Measurements from ENCODE around the gene TMEM44. TPM values are rescaled to one million over a fixed set of nuclear protein-coding genes. Genes with fewer than 3 reads are reported as not detected.

TMEM44 gene
- total and polyA plus RNA-seq, 9 of the 15 experiments (the other 6 are each of a cell fraction or from before 2014, with no cell fraction given), result 0.53 to 18.1 (median 11.3) TPM

DNA sequence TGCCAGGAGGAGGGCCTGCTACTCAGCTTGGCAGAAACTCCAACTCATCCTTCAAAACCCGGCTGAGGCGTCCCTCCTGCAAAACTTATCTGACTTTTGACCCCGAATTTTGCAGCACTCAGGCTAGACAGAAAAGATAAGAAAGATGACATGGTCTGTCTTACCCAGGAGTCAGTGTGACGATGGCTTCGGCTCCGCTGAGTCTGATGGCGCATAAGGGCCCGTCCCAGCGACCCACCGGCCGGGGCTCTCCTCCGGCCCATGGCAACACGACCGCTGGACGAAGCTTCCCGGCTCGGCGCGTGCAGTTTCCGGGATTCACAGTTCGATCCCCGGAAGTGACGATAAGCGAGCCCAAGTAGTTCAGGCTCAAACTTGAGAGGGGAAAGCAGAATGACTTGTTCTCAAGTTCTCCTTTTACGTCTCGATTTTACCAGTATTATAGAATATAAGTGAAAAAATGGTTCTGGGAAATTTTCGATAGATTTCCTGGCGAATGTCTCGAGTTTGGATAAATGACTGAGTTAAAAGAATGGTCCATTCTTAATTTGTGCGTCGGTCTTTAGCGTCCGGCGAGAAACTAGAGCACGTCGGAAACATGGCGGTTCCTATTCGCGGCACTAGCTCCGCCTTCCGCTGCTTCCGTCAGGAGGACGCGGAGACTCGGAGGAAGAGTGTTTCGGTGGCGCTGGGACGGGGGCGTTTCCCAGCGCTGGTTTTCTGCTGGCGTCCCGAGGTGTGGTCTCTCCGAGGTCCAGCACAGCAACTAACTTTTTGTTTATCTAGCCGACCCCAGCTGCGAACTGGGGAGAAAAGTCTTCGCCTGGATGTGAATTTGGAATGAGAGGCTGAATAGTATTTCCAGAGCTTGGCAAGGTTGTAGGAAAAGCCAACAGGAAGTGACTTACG, 38.9 kb upstream of the TMEM44 start, which contains the start of gene LSG1 (continued):
- peak; percentile 35; the same call in 1 of the 2 replicates for TF ChIP-seq ESRRA (IDR thresholded peaks at IDR 0.05; ENCODE audit: borderline replicate concordance, low read depth)
- no peak for TF ChIP-seq ESRRB (CRISPR knock-in tag; IDR thresholded peaks at IDR 0.05; ENCODE audit: borderline replicate concordance)
- peak; percentile 67; the same call in 1 of the 2 replicates for TF ChIP-seq EHMT2 (IDR thresholded peaks at IDR 0.05)
- peak; percentile 63 for TF ChIP-seq SUPT5H (IDR thresholded peaks at IDR 0.05)
- TF ChIP-seq, protein P1, sequence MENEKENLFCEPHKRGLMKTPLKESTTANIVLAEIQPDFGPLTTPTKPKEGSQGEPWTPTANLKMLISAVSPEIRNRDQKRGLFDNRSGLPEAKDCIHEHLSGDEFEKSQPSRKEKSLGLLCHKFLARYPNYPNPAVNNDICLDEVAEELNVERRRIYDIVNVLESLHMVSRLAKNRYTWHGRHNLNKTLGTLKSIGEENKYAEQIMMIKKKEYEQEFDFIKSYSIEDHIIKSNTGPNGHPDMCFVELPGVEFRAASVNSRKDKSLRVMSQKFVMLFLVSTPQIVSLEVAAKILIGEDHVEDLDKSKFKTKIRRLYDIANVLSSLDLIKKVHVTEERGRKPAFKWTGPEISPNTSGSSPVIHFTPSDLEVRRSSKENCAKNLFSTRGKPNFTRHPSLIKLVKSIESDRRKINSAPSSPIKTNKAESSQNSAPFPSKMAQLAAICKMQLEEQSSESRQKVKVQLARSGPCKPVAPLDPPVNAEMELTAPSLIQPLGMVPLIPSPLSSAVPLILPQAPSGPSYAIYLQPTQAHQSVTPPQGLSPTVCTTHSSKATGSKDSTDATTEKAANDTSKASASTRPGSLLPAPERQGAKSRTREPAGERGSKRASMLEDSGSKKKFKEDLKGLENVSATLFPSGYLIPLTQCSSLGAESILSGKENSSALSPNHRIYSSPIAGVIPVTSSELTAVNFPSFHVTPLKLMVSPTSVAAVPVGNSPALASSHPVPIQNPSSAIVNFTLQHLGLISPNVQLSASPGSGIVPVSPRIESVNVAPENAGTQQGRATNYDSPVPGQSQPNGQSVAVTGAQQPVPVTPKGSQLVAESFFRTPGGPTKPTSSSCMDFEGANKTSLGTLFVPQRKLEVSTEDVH (IDR thresholded peaks at IDR 0.05; ENCODE audit: low read depth, partially characterized antibody), result peak; percentile 93
- no peak for TF ChIP-seq SMAD3 (CRISPR knock-in tag; conservative IDR thresholded peaks at IDR 0.05)
- TF ChIP-seq HDAC3 (IDR thresholded peaks at IDR 0.05; ENCODE audit: borderline replicate concordance, partially characterized antibody), result peak; percentile 69
- TF ChIP-seq HCFC1 (IDR thresholded peaks at IDR 0.05; ENCODE audit: low read depth, low read length), result peak; percentile 81
- TF ChIP-seq, protein P2, sequence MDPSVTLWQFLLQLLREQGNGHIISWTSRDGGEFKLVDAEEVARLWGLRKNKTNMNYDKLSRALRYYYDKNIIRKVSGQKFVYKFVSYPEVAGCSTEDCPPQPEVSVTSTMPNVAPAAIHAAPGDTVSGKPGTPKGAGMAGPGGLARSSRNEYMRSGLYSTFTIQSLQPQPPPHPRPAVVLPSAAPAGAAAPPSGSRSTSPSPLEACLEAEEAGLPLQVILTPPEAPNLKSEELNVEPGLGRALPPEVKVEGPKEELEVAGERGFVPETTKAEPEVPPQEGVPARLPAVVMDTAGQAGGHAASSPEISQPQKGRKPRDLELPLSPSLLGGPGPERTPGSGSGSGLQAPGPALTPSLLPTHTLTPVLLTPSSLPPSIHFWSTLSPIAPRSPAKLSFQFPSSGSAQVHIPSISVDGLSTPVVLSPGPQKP (CRISPR knock-in tag; IDR thresholded peaks at IDR 0.05), result no peak
- TF ChIP-seq, protein P3, sequence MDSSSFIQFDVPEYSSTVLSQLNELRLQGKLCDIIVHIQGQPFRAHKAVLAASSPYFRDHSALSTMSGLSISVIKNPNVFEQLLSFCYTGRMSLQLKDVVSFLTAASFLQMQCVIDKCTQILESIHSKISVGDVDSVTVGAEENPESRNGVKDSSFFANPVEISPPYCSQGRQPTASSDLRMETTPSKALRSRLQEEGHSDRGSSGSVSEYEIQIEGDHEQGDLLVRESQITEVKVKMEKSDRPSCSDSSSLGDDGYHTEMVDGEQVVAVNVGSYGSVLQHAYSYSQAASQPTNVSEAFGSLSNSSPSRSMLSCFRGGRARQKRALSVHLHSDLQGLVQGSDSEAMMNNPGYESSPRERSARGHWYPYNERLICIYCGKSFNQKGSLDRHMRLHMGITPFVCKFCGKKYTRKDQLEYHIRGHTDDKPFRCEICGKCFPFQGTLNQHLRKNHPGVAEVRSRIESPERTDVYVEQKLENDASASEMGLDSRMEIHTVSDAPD (CRISPR knock-in tag; IDR thresholded peaks at IDR 0.05), result no peak
- TF ChIP-seq HDAC2 (IDR thresholded peaks at IDR 0.05), result peak; percentile 64; the same call in 1 of the 2 replicates
- peak; percentile 78; the same call in 1 of the 2 replicates for TF ChIP-seq GATAD2B (IDR thresholded peaks at IDR 0.05; ENCODE audit: borderline replicate concordance)
- TF ChIP-seq EP400 (IDR thresholded peaks at IDR 0.05), result peak; percentile 89
- TF ChIP-seq NONO (IDR thresholded peaks at IDR 0.05; ENCODE audit: low read depth in 2 of 2, low read length in 1 of 2), result peak in 1 of 2 experiments; percentile 98; a peak in 2 of 4 replicates
- peak; percentile 61 for TF ChIP-seq KDM5B (IDR thresholded peaks at IDR 0.05; ENCODE audit: insufficient replicate concordance, low read depth, low read length)
- TF ChIP-seq TOE1 (IDR thresholded peaks at IDR 0.05; ENCODE audit: borderline replicate concordance), result peak; percentile 95
- TF ChIP-seq TOE1 (CRISPR knock-in tag; IDR thresholded peaks at IDR 0.05; ENCODE audit: borderline replicate concordance, low read depth), result no peak
- TF ChIP-seq, protein P4, sequence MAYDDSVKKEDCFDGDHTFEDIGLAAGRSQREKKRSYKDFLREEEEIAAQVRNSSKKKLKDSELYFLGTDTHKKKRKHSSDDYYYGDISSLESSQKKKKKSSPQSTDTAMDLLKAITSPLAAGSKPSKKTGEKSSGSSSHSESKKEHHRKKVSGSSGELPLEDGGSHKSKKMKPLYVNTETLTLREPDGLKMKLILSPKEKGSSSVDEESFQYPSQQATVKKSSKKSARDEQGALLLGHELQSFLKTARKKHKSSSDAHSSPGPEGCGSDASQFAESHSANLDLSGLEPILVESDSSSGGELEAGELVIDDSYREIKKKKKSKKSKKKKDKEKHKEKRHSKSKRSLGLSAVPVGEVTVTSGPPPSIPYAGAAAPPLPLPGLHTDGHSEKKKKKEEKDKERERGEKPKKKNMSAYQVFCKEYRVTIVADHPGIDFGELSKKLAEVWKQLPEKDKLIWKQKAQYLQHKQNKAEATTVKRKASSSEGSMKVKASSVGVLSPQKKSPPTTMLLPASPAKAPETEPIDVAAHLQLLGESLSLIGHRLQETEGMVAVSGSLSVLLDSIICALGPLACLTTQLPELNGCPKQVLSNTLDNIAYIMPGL (CRISPR knock-in tag; IDR thresholded peaks at IDR 0.05), result 0 out of 2 replicates have a peak, but pooled peaks have one; percentile 32
